Body of pancreas (tissue), 4 donors: Measurements from ENCODE around the gene ABCA5.
"Not testable (repeated sequence)": the region's sequence is repeated elsewhere in the genome, so short reads cannot be mapped to it uniquely, and the experiment has no call there.

ENCODE experiments used
- POLR2A ChIP-seq, 3 donors: fragments of 450-650 bp; IDR thresholded peaks; one replicate each; pipeline ENCODE4 v1.6.1; 2016; ENCODE audit warnings: antibody characterized with exemption in 3 of 3, mild to moderate bottlenecking in 2 of 3
- TF ChIP-seq, protein P1 (sequence below), 7 experiments: fragments of 450-650 bp in 4 of 7; fragments of 200-600 bp in 3 of 7; sonication (generic) in 3 of 7; IDR thresholded peaks; one replicate each; pipeline ENCODE4 v1.5.1; 2016 to 2019; ENCODE audit warnings: antibody characterized with exemption in 7 of 7

DNA sequence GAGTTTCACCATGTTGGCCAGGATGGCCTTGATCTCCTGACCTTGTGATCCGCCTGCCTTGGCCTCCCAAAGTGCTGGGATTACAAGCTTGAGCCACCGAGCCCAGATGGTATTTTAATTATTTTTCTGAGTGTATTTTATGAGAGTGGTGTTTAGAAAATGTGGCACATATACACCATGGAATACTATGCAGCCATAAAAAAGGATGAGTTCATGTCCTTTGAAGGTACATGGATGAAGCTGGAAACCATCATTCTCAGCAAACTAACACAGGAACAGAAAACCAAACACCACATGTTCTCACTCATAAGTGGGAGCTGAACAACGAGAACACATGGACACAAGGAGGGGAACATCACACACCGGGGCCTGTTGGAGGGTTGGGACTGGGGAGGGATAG is 50.7 kb downstream of the ABCA5 start:
- TF ChIP-seq, protein P1, sequence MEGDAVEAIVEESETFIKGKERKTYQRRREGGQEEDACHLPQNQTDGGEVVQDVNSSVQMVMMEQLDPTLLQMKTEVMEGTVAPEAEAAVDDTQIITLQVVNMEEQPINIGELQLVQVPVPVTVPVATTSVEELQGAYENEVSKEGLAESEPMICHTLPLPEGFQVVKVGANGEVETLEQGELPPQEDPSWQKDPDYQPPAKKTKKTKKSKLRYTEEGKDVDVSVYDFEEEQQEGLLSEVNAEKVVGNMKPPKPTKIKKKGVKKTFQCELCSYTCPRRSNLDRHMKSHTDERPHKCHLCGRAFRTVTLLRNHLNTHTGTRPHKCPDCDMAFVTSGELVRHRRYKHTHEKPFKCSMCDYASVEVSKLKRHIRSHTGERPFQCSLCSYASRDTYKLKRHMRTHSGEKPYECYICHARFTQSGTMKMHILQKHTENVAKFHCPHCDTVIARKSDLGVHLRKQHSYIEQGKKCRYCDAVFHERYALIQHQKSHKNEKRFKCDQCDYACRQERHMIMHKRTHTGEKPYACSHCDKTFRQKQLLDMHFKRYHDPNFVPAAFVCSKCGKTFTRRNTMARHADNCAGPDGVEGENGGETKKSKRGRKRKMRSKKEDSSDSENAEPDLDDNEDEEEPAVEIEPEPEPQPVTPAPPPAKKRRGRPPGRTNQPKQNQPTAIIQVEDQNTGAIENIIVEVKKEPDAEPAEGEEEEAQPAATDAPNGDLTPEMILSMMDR (IDR thresholded peaks at IDR 0.05) = not testable (repeated sequence)
- not testable (repeated sequence) for TF ChIP-seq POLR2A (IDR thresholded peaks at IDR 0.05)
